GM12878 (cell line): ENCODE measurements around the gene FAM50A. TPM values are rescaled to one million over a fixed set of nuclear protein-coding genes. Genes with fewer than 3 reads are reported as not detected.

ENCODE experiments used
- ATAC-seq: fragments of 200-7000 bp; cut with Tn5 transposase; 3 replicates; pipeline ENCODE4 v1.9.1; 2020; ENCODE audit warnings: mild to moderate bottlenecking, moderate library complexity
- BruUV-seq: library from RNA; stranded (reverse); fragments of 400-500 nt; replicated peaks from 2 replicates; lab custom pipeline; 2021; lab: Mats Ljungman, UMichigan
- CTCF ChIA-PET: fragments of 300-600 bp; sonication (Branson Sonifier 250); formaldehyde crosslinking; extraction: SDS; loops from one replicate; lab custom pipeline; 2021; ENCODE audit warnings: inconsistent platforms; lab: Yijun Ruan, JAX
- POLR2A ChIA-PET: fragments of 350-600 bp; formaldehyde crosslinking; extraction: SDS; loops from one replicate; lab custom pipeline; 2021; ENCODE audit warnings: inconsistent platforms; lab: Charles Lee
- RAD21 ChIA-PET: fragments of 300-600 bp; sonication (Branson Sonifier 250); formaldehyde crosslinking; loops from one replicate; lab custom pipeline; 2023; ENCODE audit warnings: antibody characterized with exemption; ENCODE audit not compliant: unreplicated experiment; lab: Charles Lee
- SMC1A ChIA-PET: fragments of 300-600 bp; sonication (Branson Sonifier 250); formaldehyde crosslinking; loops from one replicate; lab custom pipeline; 2023; ENCODE audit not compliant: unreplicated experiment, uncharacterized antibody; lab: Charles Lee
- DNase-seq: peaks from one replicate; pipeline ENCODE4 v3.0.0-alpha.2; 2011; ENCODE audit warnings: low read depth, low spot score
- FAIRE-seq: peaks from 3 replicates; lab custom pipeline; 2011; peaks lifted over from hg19 to GRCh38; lab: Jason Lieb, UNC
- H2AFZ ChIP-seq: 2 replicates; pipeline ENCODE4 v1.6.0; 2011; ENCODE audit warnings: low read depth, low read length, control low read depth; ENCODE audit not compliant: control insufficient read depth
- H3K27ac ChIP-seq: 2 replicates; pipeline ENCODE4 v1.5.1; 2011; ENCODE audit warnings: control low read depth; ENCODE audit not compliant: control insufficient read depth, insufficient read depth
- H3K27me3 ChIP-seq, 2 experiments: replicated peaks in 1 of 2; 2 replicates each; pipeline versions ENCODE4 v1.6.0 to v1.6.1; 2011; ENCODE audit warnings: low read length in 1 of 2; ENCODE audit not compliant: control insufficient read depth in 2 of 2, insufficient read depth in 2 of 2
- H3K36me3 ChIP-seq, 2 experiments: 2 replicates each; pipeline ENCODE4 v1.5.1; 2011; ENCODE audit warnings: low read length in 1 of 2; ENCODE audit not compliant: control insufficient read depth in 2 of 2, insufficient read depth in 2 of 2
- H3K4me1 ChIP-seq: 2 replicates; pipeline ENCODE4 v1.6.1; 2011; ENCODE audit warnings: mild to moderate bottlenecking, low read length, moderate library complexity, mixed read lengths; ENCODE audit not compliant: control insufficient read depth, insufficient read depth
- H3K4me2 ChIP-seq: 2 replicates; pipeline ENCODE4 v1.6.0; 2011; ENCODE audit warnings: control low read depth; ENCODE audit not compliant: control insufficient read depth, insufficient read depth
- H3K4me3 ChIP-seq: fragments of 200-600 bp; sonication (generic); 2 replicates; pipeline ENCODE4 v1.5.1; 2016
- H3K79me2 ChIP-seq: 2 replicates; pipeline ENCODE4 v1.6.0; 2011; ENCODE audit warnings: low read length; ENCODE audit not compliant: control insufficient read depth, insufficient read depth
- H3K9ac ChIP-seq: 2 replicates; pipeline ENCODE4 v1.8.0; 2011; ENCODE audit warnings: low read length, control low read depth, mixed read lengths; ENCODE audit not compliant: control insufficient read depth, insufficient read depth
- H3K9me3 ChIP-seq: replicated peaks from 3 replicates; pipeline ENCODE4 v1.5.1; 2011; ENCODE audit warnings: mild to moderate bottlenecking, low read length; ENCODE audit not compliant: control insufficient read depth, insufficient read depth
- H4K20me1 ChIP-seq: 2 replicates; pipeline ENCODE4 v1.6.0; 2011; ENCODE audit not compliant: control insufficient read depth, insufficient read depth
- BCL11A ChIP-seq: IDR thresholded peaks from 2 replicates; pipeline ENCODE4 v1.6.1; 2011; ENCODE audit warnings: low read depth, low read length
- CHD2 ChIP-seq: IDR thresholded peaks from 2 replicates; pipeline ENCODE4 v1.6.1; 2011; ENCODE audit warnings: low read depth, low read length, improper control_type of control experiment, borderline replicate concordance
- E2F4 ChIP-seq: IDR thresholded peaks from 2 replicates; pipeline ENCODE4 v1.6.1; 2012; ENCODE audit warnings: low read depth, low read length, improper control_type of control experiment
- KDM1A ChIP-seq: fragments of 200-600 bp; sonication (generic); IDR thresholded peaks from 2 replicates; pipeline ENCODE4 v1.6.1; 2016; ENCODE audit warnings: borderline replicate concordance
- MTA2 ChIP-seq: fragments of 450-650 bp; IDR thresholded peaks from 2 replicates; pipeline ENCODE4 v1.6.1; 2016; ENCODE audit warnings: low read depth, mild to moderate bottlenecking, moderate library complexity
- RCOR1 ChIP-seq: conservative IDR thresholded peaks from 2 replicates; pipeline ENCODE4 v1.6.1; 2012; ENCODE audit warnings: low read depth, low read length, improper control_type of control experiment
- STAT1 ChIP-seq: fragments of 450-650 bp; conservative IDR thresholded peaks from 2 replicates; pipeline ENCODE4 v1.6.1; 2014; ENCODE audit warnings: antibody characterized with exemption, mild to moderate bottlenecking
- TAF1 ChIP-seq: IDR thresholded peaks from 2 replicates; pipeline ENCODE4 v1.6.1; 2011; ENCODE audit warnings: mild to moderate bottlenecking, low read depth, low read length, borderline replicate concordance
- ZZZ3 ChIP-seq: IDR thresholded peaks from 2 replicates; pipeline ENCODE4 v1.6.1; 2011; ENCODE audit warnings: low read depth; ENCODE audit not compliant: control insufficient read depth, insufficient read length
- WGBS: methylation state at CpG from one replicate; pipeline ENCODE4 v1.1.6; 2016; ENCODE audit warnings: low lambda C conversion rate; ENCODE audit not compliant: insufficient replicate concordance, insufficient coverage; ENCODE audit errors: missing lambda C conversion rate; 5-methylcytosine and 5-hydroxymethylcytosine counted together
- in situ Hi-C: fragments of 300-500 bp; cut with MboI; formaldehyde crosslinking; loops from 9 replicates; pipeline ENCODE4 v1.14.3; 2018; ENCODE audit warnings: mixed read lengths
- intact Hi-C: fragments of 100-400 bp; cut with micrococcal nuclease; formaldehyde crosslinking; loops from one replicate; pipeline ENCODE4 v1.14.2; 2022; ENCODE audit not compliant: unreplicated experiment
- polyA plus RNA-seq, 11 experiments: library from polyadenylated mRNA; depleted of rRNA in 4 of 11; unstranded in 6 of 11; stranded (reverse) in 5 of 11; fragments of >200 nt; fragmentation: Nextera tagmentation in 4 of 11; fragmentation: Illumina TruSeq in 1 of 11; extraction: Ambion mirVana in 4 of 11; extraction: Trizol in 1 of 11; gene quantifications; 1 replicate in 1 of 11; 2 replicates in 10 of 11; pipeline versions ENCODE4 v1.2.1 to v1.2.3, GENCODE V29; 2011 to 2016; ENCODE audit warnings: inconsistent platforms in 2 of 11, missing spikeins in 2 of 11, low read depth in 1 of 11
- total RNA-seq, 4 experiments: library from RNA; depleted of rRNA in 3 of 4; stranded (reverse); fragments of >200 nt in 3 of 4; fragmentation: Illumina TruSeq in 1 of 4; extraction: Trizol in 1 of 4; gene quantifications; 2 replicates each; pipeline versions ENCODE4 v1.2.1 to v1.2.3, GENCODE V29; 2013 to 2021
- TF ChIP-seq, protein P1 (sequence below): fragments of 450-650 bp; formaldehyde crosslinking; IDR thresholded peaks from 2 replicates; pipeline ENCODE4 v1.4.0; 2022; ENCODE audit warnings: mild to moderate bottlenecking, moderate library complexity
- TF ChIP-seq, protein P2 (sequence below): fragments of 450-650 bp; formaldehyde crosslinking; IDR thresholded peaks from 2 replicates; pipeline ENCODE4 v1.4.0; 2020; ENCODE audit warnings: mild to moderate bottlenecking, moderate library complexity

FAM50A gene
- total and polyA plus RNA-seq, 10 of the 15 experiments (the other 5 are each of a cell fraction or from before 2014, with no cell fraction given): 4.2 to 46.7 (median 34.6) TPM

GRCh38 chrX:154471839-154472684, 28.1 kb downstream of the FAM50A start:
- H3K79me2 ChIP-seq: no peaks in the 10 kb centered on the region
- no peaks in the 10 kb centered on the region for H3K27me3 ChIP-seq
- no peaks in the 10 kb centered on the region; a peak in 1 of 4 replicates for H3K36me3 ChIP-seq
- TF ChIP-seq E2F4 (no peak), MTA2 (no peak), BCL11A (no peak), STAT1 (no peak), TAF1 (no peak), CHD2 (no peak), RCOR1 (no peak), KDM1A (no peak), ZZZ3 (no peak)
- TF ChIP-seq, protein P1, sequence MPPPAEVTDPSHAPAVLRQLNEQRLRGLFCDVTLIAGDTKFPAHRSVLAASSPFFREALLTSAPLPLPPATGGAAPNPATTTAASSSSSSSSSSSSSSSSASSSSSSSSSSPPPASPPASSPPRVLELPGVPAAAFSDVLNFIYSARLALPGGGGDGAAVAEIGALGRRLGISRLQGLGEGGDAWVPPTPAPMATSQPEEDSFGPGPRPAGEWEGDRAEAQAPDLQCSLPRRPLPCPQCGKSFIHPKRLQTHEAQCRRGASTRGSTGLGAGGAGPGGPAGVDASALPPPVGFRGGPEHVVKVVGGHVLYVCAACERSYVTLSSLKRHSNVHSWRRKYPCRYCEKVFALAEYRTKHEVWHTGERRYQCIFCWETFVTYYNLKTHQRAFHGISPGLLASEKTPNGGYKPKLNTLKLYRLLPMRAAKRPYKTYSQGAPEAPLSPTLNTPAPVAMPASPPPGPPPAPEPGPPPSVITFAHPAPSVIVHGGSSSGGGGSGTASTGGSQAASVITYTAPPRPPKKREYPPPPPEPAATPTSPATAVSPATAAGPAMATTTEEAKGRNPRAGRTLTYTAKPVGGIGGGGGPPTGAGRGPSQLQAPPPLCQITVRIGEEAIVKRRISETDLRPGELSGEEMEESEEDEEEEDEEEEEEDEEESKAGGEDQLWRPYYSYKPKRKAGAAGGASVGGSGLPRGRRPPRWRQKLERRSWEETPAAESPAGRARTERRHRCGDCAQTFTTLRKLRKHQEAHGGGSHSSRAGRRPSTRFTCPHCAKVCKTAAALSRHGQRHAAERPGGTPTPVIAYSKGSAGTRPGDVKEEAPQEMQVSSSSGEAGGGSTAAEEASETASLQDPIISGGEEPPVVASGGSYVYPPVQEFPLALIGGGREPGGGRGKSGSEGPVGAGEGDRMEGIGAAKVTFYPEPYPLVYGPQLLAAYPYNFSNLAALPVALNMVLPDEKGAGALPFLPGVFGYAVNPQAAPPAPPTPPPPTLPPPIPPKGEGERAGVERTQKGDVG: no peak
- TF ChIP-seq, protein P2, sequence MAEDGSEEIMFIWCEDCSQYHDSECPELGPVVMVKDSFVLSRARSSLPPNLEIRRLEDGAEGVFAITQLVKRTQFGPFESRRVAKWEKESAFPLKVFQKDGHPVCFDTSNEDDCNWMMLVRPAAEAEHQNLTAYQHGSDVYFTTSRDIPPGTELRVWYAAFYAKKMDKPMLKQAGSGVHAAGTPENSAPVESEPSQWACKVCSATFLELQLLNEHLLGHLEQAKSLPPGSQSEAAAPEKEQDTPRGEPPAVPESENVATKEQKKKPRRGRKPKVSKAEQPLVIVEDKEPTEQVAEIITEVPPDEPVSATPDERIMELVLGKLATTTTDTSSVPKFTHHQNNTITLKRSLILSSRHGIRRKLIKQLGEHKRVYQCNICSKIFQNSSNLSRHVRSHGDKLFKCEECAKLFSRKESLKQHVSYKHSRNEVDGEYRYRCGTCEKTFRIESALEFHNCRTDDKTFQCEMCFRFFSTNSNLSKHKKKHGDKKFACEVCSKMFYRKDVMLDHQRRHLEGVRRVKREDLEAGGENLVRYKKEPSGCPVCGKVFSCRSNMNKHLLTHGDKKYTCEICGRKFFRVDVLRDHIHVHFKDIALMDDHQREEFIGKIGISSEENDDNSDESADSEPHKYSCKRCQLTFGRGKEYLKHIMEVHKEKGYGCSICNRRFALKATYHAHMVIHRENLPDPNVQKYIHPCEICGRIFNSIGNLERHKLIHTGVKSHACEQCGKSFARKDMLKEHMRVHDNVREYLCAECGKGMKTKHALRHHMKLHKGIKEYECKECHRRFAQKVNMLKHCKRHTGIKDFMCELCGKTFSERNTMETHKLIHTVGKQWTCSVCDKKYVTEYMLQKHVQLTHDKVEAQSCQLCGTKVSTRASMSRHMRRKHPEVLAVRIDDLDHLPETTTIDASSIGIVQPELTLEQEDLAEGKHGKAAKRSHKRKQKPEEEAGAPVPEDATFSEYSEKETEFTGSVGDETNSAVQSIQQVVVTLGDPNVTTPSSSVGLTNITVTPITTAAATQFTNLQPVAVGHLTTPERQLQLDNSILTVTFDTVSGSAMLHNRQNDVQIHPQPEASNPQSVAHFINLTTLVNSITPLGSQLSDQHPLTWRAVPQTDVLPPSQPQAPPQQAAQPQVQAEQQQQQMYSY (CRISPR knock-in tag): no peak
- no peak overlapping the region for H3K4me2 ChIP-seq
- DNase-seq (no peak), ATAC-seq (no peak), FAIRE-seq (no peak)
- SMC1A ChIA-PET: no interaction called here
- no TSS peak for BruUV-seq
- RAD21 ChIA-PET: no interaction called here
- intact Hi-C loops: no loop called here
- no peak overlapping the region for H2AFZ ChIP-seq
- H3K4me1 ChIP-seq: no peaks in the 10 kb centered on the region
- in situ Hi-C loops: no loop called here
- no peak overlapping the region for H3K27ac ChIP-seq
- H3K9me3 ChIP-seq: no peaks in the 10 kb centered on the region; the same call in 2 of the 3 replicates
- POLR2A ChIA-PET: no interaction called here
- 63% methylated on average over 19 of the region's 23 CpGs for WGBS
- H3K4me3 ChIP-seq: no peak overlapping the region
- H4K20me1 ChIP-seq: no peaks in the 10 kb centered on the region
- H3K9ac ChIP-seq: no peak overlapping the region
- CTCF ChIA-PET: no interaction called here
